Right renal pelvis (tissue), 4 donors: ENCODE data around the gene USP3. TPM values are rescaled to one million over a fixed set of nuclear protein-coding genes. Genes with fewer than 3 reads are reported as not detected.

ENCODE experiments used
- DNase-seq, 4 donors: peaks; one replicate each; pipeline ENCODE4 v3.0.0-alpha.2; 2013; ENCODE audit warnings: low read depth in 4 of 4, low spot score in 3 of 4, missing footprints in 1 of 4
- polyA plus RNA-seq, 4 donors: library from polyadenylated mRNA; unstranded; fragments of 120-200 nt; gene quantifications; one replicate each; pipeline ENCODE4 v1.2.1, GENCODE V29; 2013; ENCODE audit not compliant: insufficient read length in 4 of 4

The USP3 gene
- polyA plus RNA-seq, 4 donors = 34.8 to 49.7 (median 38.0) TPM

DNA sequence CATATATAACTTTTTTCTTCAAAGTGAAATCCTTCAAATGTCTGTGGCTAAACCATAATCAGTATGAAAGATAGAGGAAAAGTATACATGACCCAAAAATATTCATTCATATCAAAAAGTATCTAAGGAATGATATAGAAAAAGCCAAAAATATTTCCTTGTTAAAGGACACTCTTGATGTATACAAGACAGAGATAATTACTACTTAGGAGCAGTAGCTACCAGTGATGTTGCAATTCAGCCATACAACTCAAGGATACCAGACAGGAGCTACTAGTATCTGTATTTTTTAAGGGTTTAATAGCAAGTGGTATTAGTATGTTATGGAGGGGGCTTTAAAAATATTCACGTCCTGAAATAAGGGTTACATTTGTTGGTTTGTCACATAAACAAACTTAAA is 129.8 kb downstream of the USP3 start:
- DNase-seq = no peak

DNA sequence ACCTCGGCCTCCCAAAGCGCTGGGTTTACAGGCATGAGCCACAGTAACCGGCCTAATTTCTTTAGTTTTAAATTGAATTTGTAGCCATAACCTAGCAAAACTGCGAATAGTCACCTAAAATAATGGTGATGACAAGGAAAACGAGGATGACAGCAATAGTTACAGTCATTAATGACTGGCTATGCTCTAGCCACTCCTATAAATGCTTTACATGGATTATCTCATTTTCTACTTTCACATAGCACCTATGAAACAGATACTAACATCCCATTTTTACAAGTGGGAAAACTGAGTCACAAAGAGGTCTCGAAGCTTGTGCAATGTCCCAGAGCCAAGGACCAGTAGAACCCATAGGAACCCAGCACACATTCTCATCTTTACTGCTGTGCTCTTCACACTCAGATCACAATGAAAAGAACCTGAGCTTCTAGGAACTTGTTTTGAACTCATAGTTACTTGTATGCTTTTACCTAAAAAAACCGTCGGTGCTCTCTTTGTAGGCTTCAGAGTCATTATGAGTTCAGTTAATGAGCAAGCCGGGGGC is 132.2 kb downstream of the USP3 start:
- no peak for DNase-seq

DNA sequence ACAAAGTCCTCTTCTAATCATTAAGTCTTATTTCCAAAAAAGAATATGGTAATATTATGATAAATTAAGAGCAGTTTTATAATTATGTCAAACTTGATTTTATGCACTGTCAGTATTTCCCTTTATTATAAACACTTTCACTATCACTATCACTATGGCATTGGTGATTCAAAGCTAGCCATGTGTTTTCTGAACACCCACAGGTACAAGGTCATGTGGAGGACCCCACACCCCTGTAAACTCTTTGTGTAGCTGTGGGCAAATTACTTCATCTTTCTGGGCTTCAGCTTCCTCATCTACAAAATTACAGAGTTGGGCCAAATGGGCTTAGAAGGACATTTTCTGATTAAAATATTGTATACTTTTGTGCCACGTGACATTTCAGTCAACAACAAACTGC is 134.4 kb downstream of the USP3 start:
- no peak for DNase-seq

DNA sequence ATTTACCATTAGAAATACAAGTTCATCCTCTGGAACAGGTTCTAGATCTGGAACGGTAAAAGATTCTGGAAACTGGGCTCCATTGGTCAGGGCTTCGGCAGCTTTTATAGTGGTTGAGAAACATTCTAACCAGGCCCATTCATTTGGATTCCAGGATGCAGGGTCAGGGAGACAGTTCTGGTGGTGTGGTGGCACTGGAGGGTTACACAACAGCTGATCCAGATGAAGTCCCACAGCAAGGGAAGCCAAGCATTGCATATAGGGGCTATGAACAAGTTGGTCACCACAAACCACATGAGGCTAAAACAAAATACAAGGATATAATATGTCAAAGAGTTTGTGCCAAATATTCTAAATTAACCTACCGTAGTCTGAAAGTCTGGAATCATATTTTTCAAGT is 135.8 kb downstream of the USP3 start:
- no peak for DNase-seq

Other genes with a start within 250 kb of the USP3 start
- 10 to 100 TPM; 16.5 to 20.7 (median 19.4) TPM for gene APH1B, start 227.0 kb upstream of the USP3 start, polyA plus RNA-seq
- gene CA12, start 122.7 kb upstream of the USP3 start, polyA plus RNA-seq = 100 to 1,000 TPM; 125 to 151 (median 149) TPM
- gene FBXL22, start 92.8 kb downstream of the USP3 start, polyA plus RNA-seq = 1 to 10 TPM; 1.7 to 2.1 (median 1.8) TPM